ENCODE data around the gene DAB2IP. TPM values are rescaled to one million over a fixed set of nuclear protein-coding genes. Genes with fewer than 3 reads are reported as not detected.

DAB2IP gene
- total and polyA plus RNA-seq, 2 of the 4 experiments (the other 2 are of a cell fraction), result 5.6 to 17.2 TPM

DNA sequence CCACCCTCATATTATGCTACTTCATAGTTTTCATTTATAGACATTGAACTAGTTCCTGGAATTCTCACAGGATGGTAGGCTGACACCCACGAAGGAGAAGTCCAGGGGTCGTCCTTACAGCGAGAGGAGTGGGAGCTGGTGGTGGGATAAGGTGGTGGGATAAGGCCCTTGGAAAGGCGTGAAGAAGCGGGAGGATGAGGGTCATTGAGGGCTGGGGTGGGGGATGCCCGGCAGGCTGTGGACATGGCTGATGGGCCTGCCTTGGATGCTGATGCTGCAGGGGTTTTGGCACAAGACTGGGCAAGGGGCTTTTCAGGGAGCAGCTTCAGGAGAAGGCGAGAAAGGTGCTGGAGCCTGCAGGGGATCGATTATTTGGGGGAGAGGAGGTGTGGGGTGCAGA is 9.4 kb downstream of the DAB2IP start:
- WGBS, 2 experiments (ENCODE audit: extremely low coverage in 2 of 2, insufficient read length in 1 of 2), result 88% methylated on average over 5 of the region's 8 CpGs; no CpG with 5 or more reads in 1 of the 2 experiments
- dilution Hi-C loops (cut with HindIII; ENCODE audit: low sequenced_read_pairs, unreplicated experiment), result no loop called here
- peaks cover 3% of the 10 kb centered on the region; the same call in 1 of the 2 replicates for H3K4me1 ChIP-seq (ENCODE audit: control insufficient read depth, insufficient read depth, low read length)

More for the DNA sequence above, 9.4 kb downstream of the DAB2IP start:
- TF ChIP-seq RFX5 (IDR thresholded peaks at IDR 0.05; ENCODE audit: low read depth, low read length) (no peak), NFE2L2 (IDR thresholded peaks at IDR 0.05; ENCODE audit: low read depth, low read length) (no peak), BHLHE40 (IDR thresholded peaks at IDR 0.05; ENCODE audit: low read depth, low read length) (no peak), SMC3 (IDR thresholded peaks at IDR 0.05; ENCODE audit: low read depth, low read length) (no peak), RAD21 (IDR thresholded peaks at IDR 0.05; ENCODE audit: low read length) (no peak), CEBPB (IDR thresholded peaks at IDR 0.05; ENCODE audit: low read depth, low read length) (no peak), CHD1 (IDR thresholded peaks at IDR 0.05; ENCODE audit: low read depth, low read length) (no peak)
- TF ChIP-seq, protein P1, sequence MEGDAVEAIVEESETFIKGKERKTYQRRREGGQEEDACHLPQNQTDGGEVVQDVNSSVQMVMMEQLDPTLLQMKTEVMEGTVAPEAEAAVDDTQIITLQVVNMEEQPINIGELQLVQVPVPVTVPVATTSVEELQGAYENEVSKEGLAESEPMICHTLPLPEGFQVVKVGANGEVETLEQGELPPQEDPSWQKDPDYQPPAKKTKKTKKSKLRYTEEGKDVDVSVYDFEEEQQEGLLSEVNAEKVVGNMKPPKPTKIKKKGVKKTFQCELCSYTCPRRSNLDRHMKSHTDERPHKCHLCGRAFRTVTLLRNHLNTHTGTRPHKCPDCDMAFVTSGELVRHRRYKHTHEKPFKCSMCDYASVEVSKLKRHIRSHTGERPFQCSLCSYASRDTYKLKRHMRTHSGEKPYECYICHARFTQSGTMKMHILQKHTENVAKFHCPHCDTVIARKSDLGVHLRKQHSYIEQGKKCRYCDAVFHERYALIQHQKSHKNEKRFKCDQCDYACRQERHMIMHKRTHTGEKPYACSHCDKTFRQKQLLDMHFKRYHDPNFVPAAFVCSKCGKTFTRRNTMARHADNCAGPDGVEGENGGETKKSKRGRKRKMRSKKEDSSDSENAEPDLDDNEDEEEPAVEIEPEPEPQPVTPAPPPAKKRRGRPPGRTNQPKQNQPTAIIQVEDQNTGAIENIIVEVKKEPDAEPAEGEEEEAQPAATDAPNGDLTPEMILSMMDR (conservative IDR thresholded peaks at IDR 0.05; ENCODE audit: low read depth, low read length), result no peak
- Histone ChIP-seq H3K18ac (ENCODE audit: low read depth, low read length) (no peak overlapping the region), H3K27me3 (ENCODE audit: control insufficient read depth, insufficient read depth, low read length) (no peaks in the 10 kb centered on the region), H2BK120ac (ENCODE audit: low read depth, low read length) (no peak overlapping the region), H2BK20ac (ENCODE audit: low read depth, low read length) (no peak overlapping the region), H3K56ac (ENCODE audit: extremely low read depth, insufficient read depth, low read length) (no peak overlapping the region), H4K8ac (ENCODE audit: low read depth in 2 of 2, low read length in 2 of 2) (no peak overlapping the region), H3K36me3 (ENCODE audit: control insufficient read depth, insufficient read depth, low read length) (peaks cover 3% of the 10 kb centered on the region; the same call in 1 of the 2 replicates), H3K79me1 (ENCODE audit: low read depth in 1 of 2, low read length in 2 of 2) (no peaks in the 10 kb centered on the region), H3K9ac (ENCODE audit: low read depth, low read length) (no peak overlapping the region), H3K9me3 (ENCODE audit: control insufficient read depth, insufficient read depth, low read length) (no peaks in the 10 kb centered on the region), H3K14ac (replicated peaks; ENCODE audit: low read depth, low read length) (no peak overlapping the region), H2BK5ac (ENCODE audit: low read depth, low read length, poor library complexity, severe bottlenecking) (no peak overlapping the region), H2BK15ac (ENCODE audit: low read depth, low read length) (no peak overlapping the region), H3K4me3 (ENCODE audit: insufficient read depth, low read depth, low read length) (no peak overlapping the region), H2AFZ (replicated peaks; ENCODE audit: low read length, poor library complexity) (no peak overlapping the region), H3K27ac (ENCODE audit: insufficient read depth, low read length) (no peak overlapping the region), H2AK9ac (replicated peaks; ENCODE audit: low read depth, low read length, poor library complexity) (no peak overlapping the region), H2AK5ac (ENCODE audit: low read depth, low read length) (no peak overlapping the region), H3K9me1 (ENCODE audit: insufficient read depth, low read length) (no peaks in the 10 kb centered on the region; the same call in 1 of the 2 replicates), H3K4me2 (ENCODE audit: low read depth, low read length) (no peak overlapping the region), H4K91ac (ENCODE audit: insufficient read depth, low read depth, low read length) (no peak overlapping the region), H4K20me1 (ENCODE audit: insufficient read depth, low read length) (peaks cover 10% of the 10 kb centered on the region; the same call in 1 of the 2 replicates), H4K5ac (ENCODE audit: low read depth, low read length) (no peak overlapping the region), H3K23ac (ENCODE audit: low read depth, low read length) (no peak overlapping the region), H3K4ac (ENCODE audit: low read depth, low read length) (no peak overlapping the region)
- ATAC-seq (ENCODE audit: low read depth) (no peak), DNase-seq (no peak)
- BruUV-seq (replicated peaks), result no TSS peak
- intact Hi-C loops (cut with micrococcal nuclease) (no loop called here), in situ Hi-C loops (cut with MboI; ENCODE audit: low sequenced_read_pairs) (no loop called here)
- CTCF ChIA-PET, result no interaction called here
- POLR2A ChIA-PET (ENCODE audit: unreplicated experiment), result no interaction called here
